NT2/D1 (cell line): Measurements from ENCODE around the gene DLG4.
"Not testable (repeated sequence)": the region's sequence is repeated elsewhere in the genome, so short reads cannot be mapped to it uniquely, and the experiment has no call there.

ENCODE experiments used
- SUZ12 ChIP-seq: IDR thresholded peaks from 2 replicates; pipeline ENCODE4 v1.6.1; 2011; ENCODE audit not compliant: insufficient read length, insufficient read depth; ENCODE audit errors: extremely low read depth
- YY1 ChIP-seq: IDR thresholded peaks from 2 replicates; pipeline ENCODE4 v1.6.1; 2011; ENCODE audit not compliant: insufficient read length, insufficient read depth
- ZNF274 ChIP-seq: IDR thresholded peaks from 2 replicates; pipeline ENCODE4 v1.6.1; 2011; ENCODE audit warnings: mild to moderate bottlenecking, low read depth, low read length

DNA sequence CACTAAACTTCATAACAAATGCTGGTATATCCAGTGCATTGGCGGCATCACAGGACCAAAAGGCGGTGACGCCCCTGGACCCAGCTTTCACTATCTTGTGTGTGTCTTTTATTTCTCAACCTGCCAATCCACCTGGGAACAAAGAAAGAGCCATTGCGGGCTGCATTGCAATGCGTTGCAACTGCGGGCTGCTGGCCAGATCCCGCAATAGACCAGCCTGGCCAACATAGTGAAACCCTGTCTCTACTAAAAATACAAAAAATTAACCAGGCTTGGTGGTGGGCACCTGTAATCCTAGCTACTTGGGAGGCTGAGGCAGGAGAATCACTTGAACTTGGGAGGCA is 50.1 kb downstream of the DLG4 start:
- TF ChIP-seq ZNF274, YY1, SUZ12: not testable (repeated sequence)
